GM21381 (cell line): ENCODE data around the gene IGIP.
"Not testable (repeated sequence)": the region's sequence is repeated elsewhere in the genome, so short reads cannot be mapped to it uniquely, and the experiment has no call there.

Source experiments
- ATAC-seq: cut with Tn5 transposase; IDR thresholded peaks from one replicate; pipeline ENCODE4 v1.9.1; 2021; ENCODE audit warnings: mild to moderate bottlenecking, moderate library complexity; ENCODE audit not compliant: unreplicated experiment

Gene IGIP

GRCh38 chr5:140140435-140140834, 14.7 kb downstream of the IGIP start:
- no peak for ATAC-seq

- ATAC-seq = no peak
These were observed 15.5 kb downstream of the IGIP start for GRCh38 chr5:140141241-140141640.

GRCh38 chr5:140142246-140142645, 16.5 kb downstream of the IGIP start:
- ATAC-seq = no peak

GRCh38 chr5:140142856-140143255, 17.1 kb downstream of the IGIP start:
- no peak for ATAC-seq

GRCh38 chr5:140143521-140144258, 18.0 kb downstream of the IGIP start:
- ATAC-seq = no peak

- ATAC-seq = no peak
These were observed 19.5 kb downstream of the IGIP start for GRCh38 chr5:140145256-140145655.

- ATAC-seq = peak; percentile 64
These were observed 20.2 kb downstream of the IGIP start for GRCh38 chr5:140145818-140146522.

- no peak for ATAC-seq
These were observed 20.7 kb downstream of the IGIP start for GRCh38 chr5:140146523-140146842.

GRCh38 chr5:140147460-140147859, 21.7 kb downstream of the IGIP start:
- ATAC-seq = no peak

- no peak for ATAC-seq
These were observed 22.8 kb downstream of the IGIP start for GRCh38 chr5:140148508-140148907.

- no peak for ATAC-seq
These were observed 24.5 kb downstream of the IGIP start for GRCh38 chr5:140150201-140150600.

GRCh38 chr5:140151144-140152021, 25.6 kb downstream of the IGIP start:
- ATAC-seq = no peak

- ATAC-seq = no peak
These were observed 26.6 kb downstream of the IGIP start for GRCh38 chr5:140152022-140152999.

GRCh38 chr5:140153255-140153654, 27.5 kb downstream of the IGIP start:
- ATAC-seq = no peak

- ATAC-seq = no peak
These were observed 28.2 kb downstream of the IGIP start for GRCh38 chr5:140153905-140154304.

GRCh38 chr5:140154710-140155381, 29.1 kb downstream of the IGIP start:
- ATAC-seq = not testable (repeated sequence)

- ATAC-seq = peak; percentile 90
These were observed 31.5 kb downstream of the IGIP start for GRCh38 chr5:140157032-140157781.

- ATAC-seq = no peak
These were observed 33.5 kb downstream of the IGIP start for GRCh38 chr5:140159014-140159927.
